HG03571 (cell line): ENCODE data around the gene UFSP2.

ENCODE experiments used
- ATAC-seq: cut with Tn5 transposase; IDR thresholded peaks from one replicate; pipeline ENCODE4 v1.9.1; 2021; ENCODE audit not compliant: unreplicated experiment

UFSP2 gene

GRCh38 chr4:185357733-185358440 is 67.9 kb downstream of the UFSP2 start:
- ATAC-seq: no peak

- no peak for ATAC-seq
Observed at GRCh38 chr4:185357211-185357610, 68.6 kb downstream of the UFSP2 start.

DNA sequence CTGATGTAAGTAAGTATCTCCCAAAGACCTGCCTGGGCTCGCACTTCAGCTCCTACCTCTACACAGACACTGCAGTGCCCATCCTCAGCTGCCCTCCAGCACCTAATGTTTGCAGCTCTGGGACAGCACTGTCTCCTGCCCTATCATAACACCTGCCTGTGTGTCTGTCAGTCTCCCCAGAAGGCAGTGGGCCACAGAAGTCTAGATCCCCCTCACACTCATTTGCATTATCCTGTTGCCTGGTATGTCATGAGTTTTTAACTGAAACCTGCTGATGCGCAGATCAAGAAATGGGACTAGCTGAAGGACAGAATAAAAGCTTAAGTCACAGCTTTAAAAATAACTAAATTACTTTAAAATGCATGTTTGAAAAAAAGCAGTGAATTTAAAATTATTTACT is 73.0 kb downstream of the UFSP2 start:
- ATAC-seq: no peak

GRCh38 chr4:185352202-185352601 is 73.6 kb downstream of the UFSP2 start:
- ATAC-seq: no peak

GRCh38 chr4:185351691-185352090 is 74.1 kb downstream of the UFSP2 start:
- ATAC-seq: no peak
